HEK293 (cell line): ENCODE results near the gene TRPC4AP.

ENCODE experiments used
- CTCF ChIA-PET: fragments of 350-600 bp; formaldehyde crosslinking; extraction: SDS; loops from one replicate; lab custom pipeline; 2021; ENCODE audit warnings: antibody characterized with exemption; lab: Yijun Ruan, JAX
- POLR2A ChIA-PET: fragments of 300-600 bp; formaldehyde crosslinking; extraction: SDS; loops from one replicate; lab custom pipeline; 2020; ENCODE audit warnings: antibody characterized with exemption, inconsistent platforms; lab: Yijun Ruan, JAX
- H3K27ac ChIP-seq: fragments of 200-500 bp; sonication (Bioruptor generic); 2 replicates; pipeline ENCODE4 v1.5.1; 2014; ENCODE audit warnings: low read depth, low read length, control low read depth, inconsistent platforms; ENCODE audit errors: extremely low read depth
- H3K36me3 ChIP-seq, 2 experiments: fragments of 200-500 bp in 1 of 2; sonication (Bioruptor generic) in 1 of 2; 1 replicate in 1 of 2; 2 replicates in 1 of 2; pipeline ENCODE4 v1.5.1; 2014 to 2017; ENCODE audit warnings: inconsistent platforms in 2 of 2, low read length in 2 of 2; ENCODE audit not compliant: control insufficient read depth in 2 of 2, insufficient read depth in 1 of 2
- H3K4me1 ChIP-seq: fragments of 200-500 bp; sonication (Bioruptor generic); 2 replicates; pipeline ENCODE4 v1.5.1; 2014; ENCODE audit warnings: mild to moderate bottlenecking, low read length, inconsistent platforms; ENCODE audit not compliant: control insufficient read depth, insufficient read depth
- H3K4me3 ChIP-seq: 2 replicates; pipeline ENCODE4 v1.5.1; 2011; ENCODE audit warnings: low read depth, mild to moderate bottlenecking, control low read depth, low read length, moderate library complexity
- H3K9me3 ChIP-seq: fragments of 200-500 bp; sonication (Bioruptor generic); 2 replicates; pipeline ENCODE4 v1.5.1; 2014; ENCODE audit warnings: low read depth, low read length, inconsistent platforms; ENCODE audit not compliant: control insufficient read depth, insufficient read depth
- GFI1B ChIP-seq: fragments of 450-650 bp; formaldehyde crosslinking; IDR thresholded peaks from 2 replicates; pipeline ENCODE4 v1.5.1; 2016; ENCODE audit warnings: missing biosample characterization, missing genetic modification characterization
- GLI2 ChIP-seq: fragments of 450-650 bp; formaldehyde crosslinking; IDR thresholded peaks from 2 replicates; pipeline ENCODE4; 2017; ENCODE audit warnings: missing biosample characterization, missing genetic modification characterization, low read depth, borderline replicate concordance
- PRDM1 ChIP-seq: fragments of 450-650 bp; formaldehyde crosslinking; IDR thresholded peaks from 2 replicates; pipeline ENCODE4; 2016; ENCODE audit warnings: missing biosample characterization, missing genetic modification characterization
- ZBTB1 ChIP-seq: fragments of 450-650 bp; formaldehyde crosslinking; IDR thresholded peaks from 2 replicates; pipeline ENCODE4 v1.5.1; 2016; ENCODE audit warnings: missing biosample characterization, missing genetic modification characterization
- ZBTB21 ChIP-seq: fragments of 450-650 bp; formaldehyde crosslinking; IDR thresholded peaks from 2 replicates; pipeline ENCODE4 v1.5.1; 2017; ENCODE audit warnings: missing biosample characterization, missing genetic modification characterization
- ZNF121 ChIP-seq: fragments of 450-650 bp; formaldehyde crosslinking; IDR thresholded peaks from 2 replicates; pipeline ENCODE4 v1.5.1; 2016; ENCODE audit warnings: missing biosample characterization, missing genetic modification characterization
- ZNF155 ChIP-seq: fragments of 450-650 bp; formaldehyde crosslinking; IDR thresholded peaks from 2 replicates; pipeline ENCODE4 v1.5.1; 2016; ENCODE audit warnings: missing biosample characterization, missing genetic modification characterization
- ZNF174 ChIP-seq: fragments of 450-650 bp; formaldehyde crosslinking; IDR thresholded peaks from 2 replicates; pipeline ENCODE4 v1.5.0; 2017; ENCODE audit warnings: missing biosample characterization, mild to moderate bottlenecking, missing genetic modification characterization
- ZNF19 ChIP-seq: fragments of 450-650 bp; formaldehyde crosslinking; IDR thresholded peaks from 2 replicates; pipeline ENCODE4; 2016; ENCODE audit warnings: missing biosample characterization, missing genetic modification characterization, low read depth
- ZNF404 ChIP-seq: fragments of 450-650 bp; formaldehyde crosslinking; IDR thresholded peaks from 2 replicates; pipeline ENCODE4 v1.5.1; 2017; ENCODE audit warnings: missing biosample characterization, missing genetic modification characterization
- ZNF423 ChIP-seq: fragments of 450-650 bp; formaldehyde crosslinking; IDR thresholded peaks from 2 replicates; pipeline ENCODE4 v1.5.1; 2016; ENCODE audit warnings: missing biosample characterization, missing genetic modification characterization
- ZNF426 ChIP-seq: fragments of 450-650 bp; formaldehyde crosslinking; IDR thresholded peaks from 2 replicates; pipeline ENCODE4 v1.5.1; 2017; ENCODE audit warnings: missing biosample characterization, missing genetic modification characterization, mild to moderate bottlenecking, inconsistent platforms, moderate library complexity
- ZNF433 ChIP-seq: fragments of 450-650 bp; formaldehyde crosslinking; IDR thresholded peaks from 2 replicates; pipeline ENCODE4 v1.5.1; 2016; ENCODE audit warnings: missing biosample characterization, missing genetic modification characterization, low read depth
- ZNF530 ChIP-seq: fragments of 450-650 bp; formaldehyde crosslinking; IDR thresholded peaks from 2 replicates; pipeline ENCODE4 v1.5.1; 2016; ENCODE audit warnings: low read depth, missing biosample characterization, missing genetic modification characterization
- ZNF549 ChIP-seq: fragments of 450-650 bp; IDR thresholded peaks from 2 replicates; pipeline ENCODE4 v1.5.1; 2018; ENCODE audit warnings: missing biosample characterization, missing genetic modification characterization, mild to moderate bottlenecking, inconsistent platforms, moderate library complexity
- ZNF596 ChIP-seq: fragments of 450-650 bp; IDR thresholded peaks from 2 replicates; pipeline ENCODE4 v1.5.0; 2018; ENCODE audit warnings: missing biosample characterization, mild to moderate bottlenecking, missing genetic modification characterization, moderate library complexity
- ZNF610 ChIP-seq: fragments of 450-650 bp; formaldehyde crosslinking; IDR thresholded peaks from 2 replicates; pipeline ENCODE4 v1.5.1; 2016; ENCODE audit warnings: missing biosample characterization, missing genetic modification characterization, borderline replicate concordance
- ZNF658 ChIP-seq: fragments of 450-650 bp; formaldehyde crosslinking; IDR thresholded peaks from 2 replicates; pipeline ENCODE4; 2016; ENCODE audit warnings: missing biosample characterization, missing genetic modification characterization
- ZNF792 ChIP-seq: fragments of 450-650 bp; formaldehyde crosslinking; IDR thresholded peaks from 2 replicates; pipeline ENCODE4 v1.5.1; 2016; ENCODE audit warnings: missing biosample characterization, missing genetic modification characterization
- ZSCAN23 ChIP-seq: fragments of 450-650 bp; formaldehyde crosslinking; IDR thresholded peaks from 2 replicates; pipeline ENCODE4 v1.5.1; 2016; ENCODE audit warnings: missing biosample characterization, missing genetic modification characterization
- TF ChIP-seq, protein P1 (sequence below): fragments of 450-650 bp; formaldehyde crosslinking; IDR thresholded peaks from 2 replicates; pipeline ENCODE4 v1.5.1; 2016; ENCODE audit warnings: missing biosample characterization, missing genetic modification characterization, low read depth
- TF ChIP-seq, protein P2 (sequence below): fragments of 450-650 bp; formaldehyde crosslinking; IDR thresholded peaks from 2 replicates; pipeline ENCODE4 v1.5.1; 2016; ENCODE audit warnings: missing biosample characterization, missing genetic modification characterization, borderline replicate concordance

Gene TRPC4AP

DNA sequence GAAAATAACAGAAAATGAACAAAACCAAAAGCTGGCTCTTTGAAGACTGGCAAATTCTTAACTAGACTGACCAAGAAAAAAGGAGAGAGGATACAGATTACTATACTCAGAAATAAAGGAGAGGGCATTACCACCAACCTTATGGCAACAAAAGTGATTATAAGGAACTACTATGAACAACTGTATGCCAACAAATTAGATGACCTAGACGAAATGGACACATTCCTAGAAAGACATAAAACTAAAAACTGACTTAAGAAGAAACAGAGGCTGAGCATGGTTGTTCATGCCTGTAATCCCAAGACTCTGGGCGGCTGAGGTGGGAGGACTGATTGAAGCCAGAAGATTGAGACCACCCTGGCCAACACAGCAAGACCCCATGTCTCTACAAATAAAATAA lies 33.5 kb downstream of the TRPC4AP start:
- peaks cover 15% of the 10 kb centered on the region for H3K4me1 ChIP-seq
- POLR2A ChIA-PET: no interaction called here
- CTCF ChIA-PET: interaction anchor here (1.6 kb wide), 1 partner anchor 37 kb away, joined by 3 read pairs; no protein-coding TSS in a partner anchor

DNA sequence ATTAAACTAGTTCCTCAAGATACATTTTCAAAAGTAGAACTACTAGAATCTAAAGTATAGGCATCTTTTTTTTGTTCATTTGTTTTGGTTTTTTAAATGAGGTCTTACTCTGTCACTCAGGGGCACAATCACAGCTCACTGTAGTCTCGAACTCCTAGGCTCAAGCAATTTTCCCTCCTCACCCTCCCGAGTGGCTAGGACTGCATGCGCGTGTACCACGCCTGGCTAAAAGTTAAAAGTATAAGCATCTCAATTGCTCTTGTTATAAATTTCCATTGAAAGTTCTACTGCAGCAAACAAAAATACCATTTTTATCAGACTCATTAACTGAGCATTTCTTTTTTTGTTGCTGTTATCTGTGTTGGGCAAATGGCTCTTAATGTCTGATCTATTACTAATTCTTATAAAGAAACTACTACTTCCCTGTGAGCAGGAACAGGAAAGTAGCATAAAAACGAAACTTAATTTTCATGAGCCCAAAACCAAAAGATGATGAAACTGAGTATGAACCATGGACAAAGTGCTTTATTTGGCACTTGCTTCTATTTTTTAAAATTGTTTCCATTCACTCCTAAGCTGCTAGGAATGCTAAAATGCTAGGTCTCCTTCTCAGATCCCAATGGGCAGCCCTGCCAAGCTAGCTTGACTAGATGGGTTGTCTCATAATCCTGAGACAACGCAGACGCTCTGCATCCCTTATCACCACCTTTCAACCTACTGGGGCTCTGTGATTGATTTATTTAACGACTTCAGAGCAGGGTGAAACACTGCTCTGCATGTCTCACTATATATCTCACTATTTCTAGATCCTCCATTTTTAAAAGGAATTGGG lies 36.9 kb downstream of the TRPC4AP start:
- ChIA-PET CTCF (interaction anchor here (0.6 kb wide), 1 partner anchor 152 kb away, joined by 3 read pairs; no protein-coding TSS in a partner anchor), POLR2A (no interaction called here)
- Histone ChIP-seq H3K27ac (no peak overlapping the region), H3K9me3 (no peaks in the 10 kb centered on the region), H3K4me3 (no peak overlapping the region), H3K36me3 (peaks cover 0 to 21% of the 10 kb centered on the region in 2 experiments; a peak in 2 of 3 replicates), H3K4me1 (peaks cover 6% of the 10 kb centered on the region; the same call in 1 of the 2 replicates)
- TF ChIP-seq GFI1B (tag by site-specific recombination) (no peak), ZNF530 (tag by site-specific recombination) (no peak), ZNF19 (tag by site-specific recombination) (no peak), GLI2 (tag by site-specific recombination) (no peak), ZNF426 (no peak), ZNF174 (no peak), ZNF404 (no peak), ZNF792 (no peak), ZNF423 (tag by site-specific recombination) (no peak), ZNF610 (tag by site-specific recombination) (no peak; the same call in 1 of the 2 replicates), ZBTB1 (tag by site-specific recombination) (no peak), ZNF121 (tag by site-specific recombination) (no peak), ZBTB21 (no peak), ZNF549 (tag by site-specific recombination) (no peak)
- TF ChIP-seq, protein P1, sequence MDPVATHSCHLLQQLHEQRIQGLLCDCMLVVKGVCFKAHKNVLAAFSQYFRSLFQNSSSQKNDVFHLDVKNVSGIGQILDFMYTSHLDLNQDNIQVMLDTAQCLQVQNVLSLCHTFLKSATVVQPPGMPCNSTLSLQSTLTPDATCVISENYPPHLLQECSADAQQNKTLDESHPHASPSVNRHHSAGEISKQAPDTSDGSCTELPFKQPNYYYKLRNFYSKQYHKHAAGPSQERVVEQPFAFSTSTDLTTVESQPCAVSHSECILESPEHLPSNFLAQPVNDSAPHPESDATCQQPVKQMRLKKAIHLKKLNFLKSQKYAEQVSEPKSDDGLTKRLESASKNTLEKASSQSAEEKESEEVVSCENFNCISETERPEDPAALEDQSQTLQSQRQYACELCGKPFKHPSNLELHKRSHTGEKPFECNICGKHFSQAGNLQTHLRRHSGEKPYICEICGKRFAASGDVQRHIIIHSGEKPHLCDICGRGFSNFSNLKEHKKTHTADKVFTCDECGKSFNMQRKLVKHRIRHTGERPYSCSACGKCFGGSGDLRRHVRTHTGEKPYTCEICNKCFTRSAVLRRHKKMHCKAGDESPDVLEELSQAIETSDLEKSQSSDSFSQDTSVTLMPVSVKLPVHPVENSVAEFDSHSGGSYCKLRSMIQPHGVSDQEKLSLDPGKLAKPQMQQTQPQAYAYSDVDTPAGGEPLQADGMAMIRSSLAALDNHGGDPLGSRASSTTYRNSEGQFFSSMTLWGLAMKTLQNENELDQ (tag by site-specific recombination): no peak

More for the DNA sequence above, 33.5 kb downstream of the TRPC4AP start:
- TF ChIP-seq ZNF596 (tag by site-specific recombination) (no peak), ZSCAN23 (no peak), ZNF121 (tag by site-specific recombination) (0 out of 2 replicates have a peak, but pooled peaks have one; percentile 17), ZNF433 (tag by site-specific recombination) (no peak), PRDM1 (tag by site-specific recombination) (no peak), ZNF658 (tag by site-specific recombination) (no peak), ZNF155 (tag by site-specific recombination) (no peak)
- TF ChIP-seq, protein P2, sequence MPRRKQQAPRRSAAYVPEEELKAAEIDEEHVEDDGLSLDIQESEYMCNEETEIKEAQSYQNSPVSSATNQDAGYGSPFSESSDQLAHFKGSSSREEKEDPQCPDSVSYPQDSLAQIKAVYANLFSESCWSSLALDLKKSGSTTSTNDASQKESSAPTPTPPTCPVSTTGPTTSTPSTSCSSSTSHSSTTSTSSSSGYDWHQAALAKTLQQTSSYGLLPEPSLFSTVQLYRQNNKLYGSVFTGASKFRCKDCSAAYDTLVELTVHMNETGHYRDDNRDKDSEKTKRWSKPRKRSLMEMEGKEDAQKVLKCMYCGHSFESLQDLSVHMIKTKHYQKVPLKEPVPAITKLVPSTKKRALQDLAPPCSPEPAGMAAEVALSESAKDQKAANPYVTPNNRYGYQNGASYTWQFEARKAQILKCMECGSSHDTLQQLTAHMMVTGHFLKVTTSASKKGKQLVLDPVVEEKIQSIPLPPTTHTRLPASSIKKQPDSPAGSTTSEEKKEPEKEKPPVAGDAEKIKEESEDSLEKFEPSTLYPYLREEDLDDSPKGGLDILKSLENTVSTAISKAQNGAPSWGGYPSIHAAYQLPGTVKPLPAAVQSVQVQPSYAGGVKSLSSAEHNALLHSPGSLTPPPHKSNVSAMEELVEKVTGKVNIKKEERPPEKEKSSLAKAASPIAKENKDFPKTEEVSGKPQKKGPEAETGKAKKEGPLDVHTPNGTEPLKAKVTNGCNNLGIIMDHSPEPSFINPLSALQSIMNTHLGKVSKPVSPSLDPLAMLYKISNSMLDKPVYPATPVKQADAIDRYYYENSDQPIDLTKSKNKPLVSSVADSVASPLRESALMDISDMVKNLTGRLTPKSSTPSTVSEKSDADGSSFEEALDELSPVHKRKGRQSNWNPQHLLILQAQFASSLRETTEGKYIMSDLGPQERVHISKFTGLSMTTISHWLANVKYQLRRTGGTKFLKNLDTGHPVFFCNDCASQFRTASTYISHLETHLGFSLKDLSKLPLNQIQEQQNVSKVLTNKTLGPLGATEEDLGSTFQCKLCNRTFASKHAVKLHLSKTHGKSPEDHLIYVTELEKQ (tag by site-specific recombination): no peak
- no peaks in the 10 kb centered on the region for H3K9me3 ChIP-seq
- H3K36me3 ChIP-seq: peaks cover 4 to 26% of the 10 kb centered on the region in 2 experiments; a peak in 2 of 3 replicates
- H3K27ac ChIP-seq: no peak overlapping the region
- H3K4me3 ChIP-seq: no peak overlapping the region
